Cardiac fibroblast (primary cell): ENCODE measurements around the gene SPR.

ENCODE experiments used
- DNase-seq, 2 donors: peaks; one replicate each; pipeline versions ENCODE4 v3.0.0 to v3.0.0-alpha.2; 2010; ENCODE audit warnings: low read depth in 2 of 2
- H3K4me3 ChIP-seq, 2 donors: replicated peaks in 1 of 2; 1 replicate in 1 of 2; 2 replicates in 1 of 2; pipeline ENCODE4 v1.5.1; 2011; ENCODE audit warnings: low read depth in 2 of 2, low read length in 2 of 2, mild to moderate bottlenecking in 2 of 2, moderate library complexity in 1 of 2
- TF ChIP-seq, protein P1 (sequence below): IDR thresholded peaks from one replicate; pipeline ENCODE4 v1.5.1; 2011; ENCODE audit warnings: low read depth, mild to moderate bottlenecking, low read length, inconsistent platforms

Gene SPR

DNA sequence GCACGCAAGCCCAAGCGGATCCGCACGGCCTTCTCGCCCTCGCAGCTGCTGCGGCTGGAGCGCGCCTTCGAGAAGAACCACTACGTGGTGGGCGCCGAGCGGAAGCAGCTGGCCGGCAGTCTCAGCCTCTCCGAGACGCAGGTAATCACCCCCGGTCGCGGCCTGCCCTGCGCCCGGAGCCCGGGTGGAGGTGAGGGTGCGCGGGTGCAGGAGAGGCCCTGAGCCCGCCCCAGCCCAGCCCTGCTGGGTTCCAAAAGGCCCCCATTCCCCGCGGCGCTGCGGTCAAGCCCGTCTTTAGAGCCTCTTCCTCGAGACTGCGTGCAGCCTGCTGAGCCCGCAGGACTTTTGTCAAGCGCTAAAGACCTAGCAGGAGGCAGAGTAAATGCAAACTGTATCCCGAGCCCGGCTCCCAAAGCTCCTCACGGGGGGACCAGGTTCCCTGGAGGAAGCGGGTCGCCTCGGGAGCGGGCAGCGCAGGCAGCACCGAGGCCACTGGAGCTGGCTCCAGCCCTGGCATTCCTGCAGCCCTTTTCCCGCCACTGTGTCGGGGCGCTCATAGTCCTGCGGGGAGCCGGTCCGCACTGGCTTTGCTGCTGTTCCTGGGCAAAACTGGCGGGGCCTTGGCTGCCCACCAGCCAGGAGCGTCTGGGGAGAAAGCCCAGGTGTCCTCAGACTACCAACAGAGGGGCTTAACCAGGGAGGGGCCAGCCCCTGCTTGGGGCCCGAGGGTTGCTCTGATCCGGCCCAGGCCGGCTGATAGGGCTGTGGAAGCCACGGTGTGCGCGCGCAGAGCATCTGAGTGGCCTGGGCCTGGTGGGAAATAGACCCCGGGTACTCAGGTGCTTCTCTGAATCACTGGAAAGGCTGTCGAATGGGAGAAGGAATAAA, 37.4 kb downstream of the SPR start:
- DNase-seq, result no peak
- TF ChIP-seq, protein P1, sequence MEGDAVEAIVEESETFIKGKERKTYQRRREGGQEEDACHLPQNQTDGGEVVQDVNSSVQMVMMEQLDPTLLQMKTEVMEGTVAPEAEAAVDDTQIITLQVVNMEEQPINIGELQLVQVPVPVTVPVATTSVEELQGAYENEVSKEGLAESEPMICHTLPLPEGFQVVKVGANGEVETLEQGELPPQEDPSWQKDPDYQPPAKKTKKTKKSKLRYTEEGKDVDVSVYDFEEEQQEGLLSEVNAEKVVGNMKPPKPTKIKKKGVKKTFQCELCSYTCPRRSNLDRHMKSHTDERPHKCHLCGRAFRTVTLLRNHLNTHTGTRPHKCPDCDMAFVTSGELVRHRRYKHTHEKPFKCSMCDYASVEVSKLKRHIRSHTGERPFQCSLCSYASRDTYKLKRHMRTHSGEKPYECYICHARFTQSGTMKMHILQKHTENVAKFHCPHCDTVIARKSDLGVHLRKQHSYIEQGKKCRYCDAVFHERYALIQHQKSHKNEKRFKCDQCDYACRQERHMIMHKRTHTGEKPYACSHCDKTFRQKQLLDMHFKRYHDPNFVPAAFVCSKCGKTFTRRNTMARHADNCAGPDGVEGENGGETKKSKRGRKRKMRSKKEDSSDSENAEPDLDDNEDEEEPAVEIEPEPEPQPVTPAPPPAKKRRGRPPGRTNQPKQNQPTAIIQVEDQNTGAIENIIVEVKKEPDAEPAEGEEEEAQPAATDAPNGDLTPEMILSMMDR, result no peak

DNA sequence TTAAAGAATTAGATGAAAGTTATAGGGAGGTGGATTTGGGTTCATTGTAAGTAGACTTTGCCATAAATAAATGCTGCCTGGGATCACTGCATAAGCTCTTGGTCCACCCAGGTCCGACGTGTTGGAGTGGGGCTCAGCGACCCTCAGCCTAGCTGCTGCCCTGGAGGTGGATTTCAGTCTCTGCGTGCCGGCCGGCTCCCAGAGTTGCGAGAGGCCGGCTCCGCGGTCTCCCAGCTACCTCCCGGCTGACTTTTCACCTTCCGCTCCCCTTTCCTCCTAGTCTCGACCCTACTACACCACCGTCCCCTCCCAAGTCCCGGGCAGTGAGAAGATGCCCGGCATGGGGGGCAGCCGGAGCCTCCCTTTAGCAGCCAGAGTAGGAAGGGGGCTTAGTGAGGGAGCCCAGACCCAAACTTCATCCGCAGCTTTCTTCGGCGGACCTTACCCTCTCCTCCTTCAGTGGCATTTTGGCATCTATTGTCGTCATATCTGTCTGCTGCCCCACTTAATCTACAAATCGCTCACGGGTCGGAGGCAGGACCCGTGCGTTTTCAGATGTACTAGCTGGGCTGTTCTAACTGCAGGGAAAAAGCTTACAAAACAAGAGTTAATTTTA, 38.2 kb downstream of the SPR start:
- no peak for DNase-seq
- TF ChIP-seq, protein P1, result no peak
- H3K4me3 ChIP-seq, result no peak overlapping the region

More for the DNA sequence above, 37.4 kb downstream of the SPR start:
- no peak overlapping the region for H3K4me3 ChIP-seq

DNA sequence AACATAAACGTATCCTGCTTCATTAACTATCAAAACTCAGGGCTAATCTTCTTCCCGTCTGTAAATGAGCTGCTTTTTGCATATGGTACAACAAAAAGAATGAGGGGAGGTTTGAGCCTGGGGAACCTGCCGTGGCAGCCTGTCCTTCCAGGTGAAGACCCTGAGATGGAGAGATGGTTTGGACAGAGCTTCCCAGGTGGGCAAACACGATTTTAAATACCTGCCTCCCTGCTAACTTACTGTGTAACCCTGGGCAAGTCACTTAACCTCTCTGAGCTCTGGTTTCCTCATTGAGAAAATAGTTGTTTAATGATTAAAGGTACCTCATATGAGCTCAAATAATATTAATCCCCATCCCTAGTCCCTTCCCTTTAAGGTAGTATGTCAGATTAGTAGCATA, 39.2 kb downstream of the SPR start:
- no peak overlapping the region for H3K4me3 ChIP-seq
- DNase-seq, result no peak
- TF ChIP-seq, protein P1, result no peak

DNA sequence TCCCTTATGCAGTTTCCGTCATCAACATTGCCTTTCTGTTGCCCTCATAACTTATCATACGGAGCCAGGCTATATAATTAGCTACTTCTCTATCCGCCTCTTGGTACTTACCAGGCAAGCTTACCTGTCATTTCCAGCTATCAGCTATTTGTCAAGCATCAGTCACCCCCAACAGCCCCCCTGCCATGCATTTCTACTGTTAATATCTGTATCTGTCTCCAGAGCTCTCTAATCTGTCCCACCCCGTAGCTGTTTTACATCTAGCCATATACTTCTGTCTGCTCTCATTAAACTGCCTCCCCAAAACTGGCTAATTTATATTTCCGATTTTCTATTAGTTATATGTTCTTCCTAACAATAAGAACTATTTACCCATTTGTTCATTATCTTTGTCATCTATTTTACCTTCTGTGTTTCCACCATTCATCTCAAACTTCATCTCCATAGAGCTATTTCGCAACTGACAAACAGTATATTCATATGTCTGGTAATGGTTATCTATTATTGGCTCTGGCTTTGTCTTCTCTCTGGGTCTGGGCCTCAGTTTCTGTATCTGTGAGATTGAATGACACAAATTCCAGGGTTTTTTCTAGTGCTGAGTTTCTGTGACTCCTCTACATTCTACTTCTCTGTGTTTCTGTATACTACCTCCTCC, 39.7 kb downstream of the SPR start:
- no peak overlapping the region for H3K4me3 ChIP-seq
- TF ChIP-seq, protein P1, result no peak
- no peak for DNase-seq

DNA sequence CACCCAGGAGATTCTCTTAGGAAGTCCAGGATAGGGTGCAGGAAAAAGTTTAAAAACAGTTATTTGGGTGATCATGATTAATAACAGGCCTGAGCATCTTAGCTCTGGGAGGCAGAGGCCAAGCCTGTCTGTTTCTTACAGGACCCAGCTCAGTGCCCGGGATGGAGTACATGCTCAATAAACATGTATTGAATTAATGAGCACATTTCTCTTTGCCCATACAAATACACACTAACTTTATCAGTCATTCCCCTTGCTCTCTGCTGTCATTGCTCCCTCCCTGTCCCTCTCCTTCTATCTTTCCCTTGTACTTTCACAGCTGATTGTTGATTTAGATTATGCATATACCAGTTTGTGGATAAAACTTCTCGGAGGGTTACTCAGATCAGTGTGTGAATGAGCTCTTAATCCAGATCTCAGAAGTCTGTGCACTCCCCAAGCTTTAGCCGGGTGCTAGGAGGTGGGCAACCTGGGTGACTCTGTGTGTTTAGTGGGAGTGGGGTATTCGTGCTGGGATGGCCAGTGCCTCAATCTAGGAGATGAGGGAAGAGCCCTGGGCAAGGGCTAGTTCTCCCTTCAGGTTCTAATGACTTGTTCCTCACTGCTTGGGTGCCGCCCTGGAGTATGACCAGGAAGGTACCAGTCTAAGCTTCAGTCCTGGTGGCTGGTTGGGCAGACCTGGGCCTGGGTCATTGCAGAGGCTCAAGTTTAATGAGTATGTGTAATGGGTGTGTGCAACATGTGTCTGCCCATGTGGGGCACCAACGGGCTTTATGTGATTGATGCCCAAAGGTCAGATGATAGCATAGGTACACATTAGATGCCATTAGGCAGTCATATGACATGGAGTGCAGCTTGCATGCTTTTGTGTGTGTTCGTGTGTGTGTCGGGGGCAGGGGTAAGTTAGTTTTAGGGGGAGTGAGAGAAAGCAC, 40.7 kb downstream of the SPR start:
- TF ChIP-seq, protein P1, result no peak
- no peak for DNase-seq

DNA sequence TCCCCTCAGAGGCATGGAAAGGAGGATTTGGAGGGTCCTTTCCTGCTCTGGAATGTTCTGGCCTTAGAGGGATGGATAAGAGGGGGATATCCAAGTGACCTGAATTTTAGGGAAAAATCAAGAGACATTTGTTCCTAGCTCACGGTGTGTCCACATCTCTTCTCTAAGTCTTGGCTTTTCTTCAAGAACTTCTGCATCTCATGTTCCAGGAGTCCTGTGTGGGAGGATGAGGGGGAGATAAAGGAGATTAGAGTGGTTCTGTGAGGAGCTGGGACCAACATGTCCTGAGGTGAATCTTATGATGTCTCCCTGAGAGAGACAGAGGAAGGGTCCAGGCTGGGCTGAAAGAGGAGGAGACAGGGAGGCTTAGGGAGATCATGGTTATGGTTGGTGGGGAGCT, 41.8 kb downstream of the SPR start:
- no peak overlapping the region for H3K4me3 ChIP-seq
- no peak for DNase-seq
- TF ChIP-seq, protein P1, result no peak

More for the DNA sequence above, 40.7 kb downstream of the SPR start:
- no peak overlapping the region for H3K4me3 ChIP-seq
